NK-92 (cell line): ENCODE results near the gene FGF11.

Experiments
- DNase-seq: peaks from one replicate; lab custom pipeline; 2025; ENCODE audit not compliant: unreplicated experiment; lab: John Stamatoyannopoulos, UW

The FGF11 gene

DNA sequence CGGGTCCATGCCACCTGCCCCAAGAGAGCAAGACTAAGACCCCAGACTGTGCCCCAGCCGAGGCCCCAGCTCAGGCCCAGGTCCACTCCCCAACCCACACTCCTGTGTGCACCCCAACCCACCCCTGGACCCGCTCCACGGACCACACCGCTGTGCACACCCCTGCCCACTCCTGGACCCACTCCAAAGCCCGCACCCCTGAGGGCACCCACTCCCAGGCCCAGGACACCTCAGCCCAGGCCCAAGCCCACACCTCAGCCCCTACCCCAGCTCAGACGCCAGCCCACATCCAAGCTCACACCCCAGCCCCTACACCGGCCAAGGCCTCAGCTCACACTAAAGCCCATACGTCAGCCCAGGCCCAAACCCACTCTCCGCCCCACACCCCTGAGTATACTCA is 9.6 kb upstream of the FGF11 start:
- no peak for DNase-seq

DNA sequence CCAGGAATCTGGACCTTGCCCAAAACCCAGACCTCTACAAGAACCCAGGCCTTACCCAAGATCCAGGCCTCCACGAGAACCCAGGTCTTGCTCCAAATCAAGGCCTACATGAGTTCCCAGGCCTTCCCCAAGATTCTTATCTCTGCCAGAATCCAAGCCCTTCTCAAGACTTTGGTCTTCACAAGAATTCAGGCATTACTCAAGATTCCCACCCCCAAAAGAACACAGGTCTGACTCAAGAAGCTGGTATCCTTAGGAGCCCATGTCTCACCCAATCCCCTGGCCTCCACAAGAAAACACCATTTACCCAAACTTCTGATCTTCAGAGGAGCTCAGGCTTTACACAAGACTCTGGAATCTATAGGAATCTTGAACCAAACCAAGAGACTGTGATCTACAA is 8.1 kb upstream of the FGF11 start:
- DNase-seq: no peak

DNA sequence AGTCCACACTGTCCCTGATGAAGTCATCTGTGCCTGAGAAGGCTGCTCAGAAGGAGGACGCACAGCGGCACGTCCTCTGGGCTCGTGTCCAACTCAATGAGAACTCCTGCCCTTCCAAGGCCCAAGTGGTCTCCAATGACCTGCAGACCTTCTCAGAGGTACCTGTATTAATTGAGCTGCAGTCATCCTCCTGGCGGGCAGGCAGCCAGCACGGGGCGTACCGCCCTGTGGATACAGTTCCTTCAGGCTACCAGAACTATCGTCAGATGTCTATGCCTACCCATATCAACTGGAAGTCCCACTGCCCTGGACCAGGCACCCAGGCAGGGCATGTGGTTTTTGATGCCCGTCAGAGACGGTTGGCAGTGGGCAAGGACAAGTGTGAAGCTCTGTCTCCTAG is 7.0 kb upstream of the FGF11 start:
- no peak for DNase-seq

- DNase-seq: no peak
These were observed 3.4 kb upstream of the FGF11 start for GRCh38 chr17:7435676-7436555.

DNA sequence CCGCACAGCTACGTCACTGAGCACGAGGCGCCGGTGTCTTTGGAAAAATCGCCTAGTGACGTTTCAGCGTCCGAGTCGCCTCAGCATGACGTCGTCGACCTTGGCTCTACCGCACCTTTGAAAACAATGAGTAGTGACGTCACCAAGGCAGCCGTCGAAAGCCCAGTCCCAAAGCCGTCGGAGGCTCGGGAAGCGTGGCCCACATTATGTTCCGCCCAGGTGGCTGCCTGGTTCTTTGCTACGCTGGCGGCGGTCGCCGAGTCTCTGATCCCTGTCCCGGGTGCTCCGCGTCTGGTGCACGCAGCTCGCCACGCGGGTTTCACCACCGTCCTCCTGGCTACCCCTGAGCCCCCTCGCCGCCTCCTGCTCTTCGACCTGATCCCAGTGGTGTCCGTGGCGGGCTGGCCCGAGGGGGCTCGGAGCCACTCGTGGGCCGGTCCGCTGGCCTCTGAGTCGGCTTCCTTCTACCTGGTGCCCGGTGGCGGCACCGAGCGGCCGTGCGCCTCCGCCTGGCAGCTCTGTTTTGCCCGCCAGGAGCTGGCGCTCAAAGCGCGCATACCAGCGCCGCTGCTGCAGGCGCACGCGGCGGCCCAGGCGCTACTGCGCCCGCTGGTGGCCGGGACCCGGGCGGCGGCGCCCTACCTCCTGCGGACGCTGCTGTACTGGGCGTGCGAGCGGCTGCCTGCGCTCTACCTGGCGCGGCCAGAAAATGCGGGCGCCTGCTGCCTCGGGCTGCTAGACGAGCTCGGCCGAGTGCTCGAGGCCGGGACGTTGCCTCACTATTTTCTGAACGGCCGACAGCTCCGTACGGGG is 2.5 kb upstream of the FGF11 start:
- DNase-seq: no peak

DNA sequence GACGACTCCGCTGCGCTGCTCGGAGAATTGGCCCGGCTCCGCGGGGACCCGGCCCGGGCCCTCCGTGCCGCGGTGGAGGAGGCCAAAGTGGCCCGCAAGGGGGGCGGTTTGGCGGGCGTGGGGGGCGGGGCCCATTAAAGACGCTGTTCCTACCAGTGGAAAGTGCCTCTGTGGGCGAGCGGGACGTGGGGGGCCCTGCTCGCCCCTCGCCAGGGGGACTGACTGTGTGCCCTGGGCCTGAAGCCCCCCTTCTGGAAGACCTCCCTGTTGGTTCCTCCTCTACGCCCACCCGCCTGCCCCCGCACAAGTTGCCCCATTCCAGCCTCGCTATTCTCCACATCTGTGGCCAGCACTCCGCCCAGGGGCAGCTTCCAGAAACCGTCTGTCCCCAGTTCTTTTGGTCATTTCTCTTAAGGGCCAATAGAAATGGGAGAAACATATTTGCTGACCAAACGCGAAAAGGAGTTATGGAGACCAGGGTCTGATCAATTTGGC is 1.9 kb upstream of the FGF11 start:
- DNase-seq: no peak

GRCh38 chr17:7437950-7438614 is 1.2 kb upstream of the FGF11 start:
- DNase-seq: no peak

DNA sequence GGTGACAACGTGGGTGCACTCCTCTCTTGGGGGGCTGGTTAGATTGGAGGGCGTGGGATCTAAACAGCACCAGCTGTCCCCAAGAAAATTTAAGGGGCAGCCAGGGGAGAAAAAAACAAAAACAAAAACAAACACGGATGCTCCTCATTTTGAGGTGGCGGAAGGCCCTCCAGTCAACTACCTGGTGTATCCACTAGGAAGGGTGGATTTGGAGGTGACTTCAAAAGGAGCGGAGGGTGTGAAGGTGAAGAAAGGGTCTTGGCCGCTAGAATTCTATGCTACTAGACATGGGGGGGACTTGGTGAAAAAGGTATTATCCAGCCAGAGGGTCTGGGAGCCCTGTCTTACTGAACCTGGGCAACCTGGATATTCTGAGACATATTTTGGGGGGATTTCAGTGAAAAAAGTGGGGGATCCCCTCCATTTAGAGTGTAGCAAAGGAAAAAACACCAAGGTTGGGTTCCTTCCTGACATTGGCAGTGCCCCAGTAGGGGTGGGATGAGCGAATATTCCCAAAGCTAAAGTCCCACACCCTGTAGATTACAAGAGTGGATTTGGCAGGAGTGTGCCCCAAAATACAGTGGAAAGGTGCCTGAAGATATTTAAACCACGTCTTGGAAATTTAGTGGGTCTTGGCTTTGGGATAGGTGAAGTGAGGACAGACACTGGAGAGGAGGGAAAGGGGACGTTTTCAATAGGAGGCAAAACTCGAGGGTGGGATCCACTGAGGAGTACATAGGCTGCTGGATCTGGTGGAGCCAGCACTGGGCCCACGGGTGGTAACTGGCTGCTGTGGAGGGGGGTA is 454 bp upstream of the FGF11 start:
- no peak for DNase-seq

DNA sequence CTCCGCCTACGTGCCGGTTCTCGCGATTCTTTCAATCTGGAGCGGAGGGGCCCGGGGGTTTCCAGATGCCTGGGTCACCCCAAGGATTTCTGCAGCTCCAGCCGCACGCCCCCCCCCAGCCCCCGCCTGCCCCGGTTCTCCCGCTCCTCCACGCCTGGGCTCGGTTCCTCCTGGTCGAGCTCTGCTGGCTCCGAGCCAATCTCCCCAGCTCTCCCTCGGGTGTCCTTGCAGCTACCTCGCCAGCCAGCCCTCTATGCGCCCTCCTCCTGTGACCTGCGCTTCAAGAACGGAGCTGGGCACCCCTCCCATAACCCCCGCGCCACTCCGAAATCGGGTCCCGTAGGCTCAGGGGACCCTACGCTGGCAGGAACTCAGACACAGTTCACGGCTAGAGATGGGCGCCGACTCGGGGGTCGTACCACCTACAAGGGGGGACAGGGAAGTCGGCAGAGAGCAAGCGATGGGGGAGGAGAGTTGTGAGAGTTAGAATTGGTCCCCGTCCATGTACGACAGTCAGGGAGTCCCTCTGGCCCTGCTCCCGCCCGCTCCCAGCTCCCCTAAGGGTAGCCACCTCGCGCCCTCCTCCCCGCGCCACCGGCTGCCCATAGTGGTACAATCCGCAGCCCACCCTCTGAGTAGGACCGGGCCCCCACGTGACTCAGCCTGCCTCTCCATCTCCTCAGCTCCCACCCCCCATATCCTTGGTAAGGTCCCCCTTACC is 961 bp downstream of the FGF11 start:
- no peak for DNase-seq

DNA sequence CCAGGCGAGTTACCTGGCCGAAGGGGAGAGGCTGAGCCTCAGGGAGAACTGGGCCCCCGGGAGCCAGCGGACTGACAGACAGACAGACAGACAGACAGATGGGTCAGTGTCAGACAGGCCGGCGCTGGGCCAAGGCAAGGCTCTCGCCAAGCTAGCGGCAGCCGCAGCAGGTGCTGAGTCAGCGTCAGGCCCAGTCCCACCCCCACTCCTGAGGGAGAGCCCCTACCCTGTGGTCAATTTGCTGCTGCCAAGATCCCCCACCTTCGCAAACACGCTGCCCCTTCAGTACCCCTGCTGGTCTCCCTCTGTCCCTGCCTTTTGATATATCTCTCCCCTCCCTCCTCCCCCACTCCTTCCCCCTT is 1.5 kb downstream of the FGF11 start:
- no peak for DNase-seq

DNA sequence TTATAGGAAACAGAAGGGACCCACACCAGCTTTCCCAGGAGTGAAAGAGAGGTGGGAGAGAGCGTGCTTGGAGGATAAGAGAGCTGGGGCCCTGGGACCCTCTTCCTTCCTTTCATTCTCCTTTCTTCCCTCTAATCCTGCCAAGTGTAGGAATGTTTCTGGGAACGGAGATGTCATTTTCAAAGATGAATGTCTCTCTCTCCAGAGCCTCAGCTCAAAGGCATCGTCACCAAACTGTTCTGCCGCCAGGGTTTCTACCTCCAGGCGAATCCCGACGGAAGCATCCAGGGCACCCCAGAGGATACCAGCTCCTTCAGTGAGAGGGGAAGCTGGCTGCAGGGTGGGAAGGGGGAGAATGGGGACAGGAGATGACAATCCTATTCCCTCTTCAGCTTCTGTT is 2.0 kb downstream of the FGF11 start:
- DNase-seq: no peak

- DNase-seq: no peak
These were observed 2.8 kb downstream of the FGF11 start for GRCh38 chr17:7442142-7442541.

DNA sequence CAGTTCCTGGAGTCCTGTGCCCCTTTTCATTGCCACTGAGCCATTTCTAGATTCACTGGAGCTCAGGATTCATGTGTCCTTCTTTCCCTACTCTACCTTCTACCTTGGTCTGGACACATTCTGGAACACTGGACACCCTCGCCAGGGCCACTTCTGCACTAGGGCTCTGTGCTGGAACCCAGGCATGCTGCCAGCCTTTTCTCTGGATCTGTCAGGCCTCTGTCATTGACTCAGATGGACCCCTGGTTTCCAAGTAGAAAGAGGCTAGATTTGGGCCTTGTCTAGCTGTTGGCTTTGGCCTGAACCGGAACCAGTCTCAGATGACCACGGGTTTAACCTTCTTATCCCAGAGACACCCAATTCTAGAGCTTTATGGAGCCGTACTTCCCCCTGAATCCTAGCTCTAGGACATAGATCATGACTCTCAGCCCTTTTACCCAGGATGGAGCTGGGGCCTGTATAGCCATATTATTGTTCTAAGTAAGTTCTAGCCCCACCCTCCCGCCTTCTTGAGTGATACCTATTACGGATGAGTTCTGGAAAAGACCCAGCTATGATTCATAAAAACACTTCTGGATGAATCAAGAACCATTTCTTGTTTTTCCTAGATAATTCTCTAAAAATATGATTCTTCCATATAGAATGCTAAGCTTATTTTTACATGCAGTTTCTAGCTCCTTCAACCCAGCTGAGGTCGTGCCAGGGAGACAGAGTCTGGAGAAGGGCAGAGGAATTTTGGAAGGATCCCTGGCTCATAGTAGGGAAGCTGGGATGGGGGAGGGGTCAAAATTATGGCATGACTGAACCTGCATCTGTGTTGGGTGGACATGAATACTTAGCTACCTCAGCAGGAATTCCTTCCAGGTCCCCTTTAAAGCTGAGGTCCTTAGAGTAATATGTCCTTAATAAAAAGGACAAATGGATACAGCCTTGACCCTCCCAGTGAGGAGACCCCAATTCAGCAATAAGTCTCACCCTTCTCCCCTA is 4.5 kb downstream of the FGF11 start:
- DNase-seq: no peak

GRCh38 chr17:7444682-7445618 is 5.6 kb downstream of the FGF11 start, which contains the start of gene CHRNB1:
CHRNB1 (plus strand) TSS chr17:7445061; CDS start chr17:7445128, 67 bp downstream.
- no peak for DNase-seq

DNA sequence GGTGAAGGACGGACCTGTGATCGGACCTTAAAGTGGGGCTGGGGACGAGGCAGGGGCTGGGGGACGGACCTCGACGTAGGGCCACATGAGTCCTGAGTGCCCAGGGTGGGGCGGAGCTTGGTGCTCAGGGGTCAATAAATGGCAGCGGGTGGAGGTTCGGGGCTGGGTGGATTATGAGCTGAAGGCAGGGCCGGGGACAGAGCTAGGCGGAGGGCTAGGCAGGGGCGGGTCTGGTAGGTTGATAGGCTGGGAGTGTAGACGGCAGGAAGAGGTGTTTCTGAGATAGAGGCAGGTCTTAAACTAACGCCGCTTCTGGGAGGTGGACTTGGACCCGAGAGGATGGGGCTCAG is 6.3 kb downstream of the FGF11 start:
- DNase-seq: no peak

DNA sequence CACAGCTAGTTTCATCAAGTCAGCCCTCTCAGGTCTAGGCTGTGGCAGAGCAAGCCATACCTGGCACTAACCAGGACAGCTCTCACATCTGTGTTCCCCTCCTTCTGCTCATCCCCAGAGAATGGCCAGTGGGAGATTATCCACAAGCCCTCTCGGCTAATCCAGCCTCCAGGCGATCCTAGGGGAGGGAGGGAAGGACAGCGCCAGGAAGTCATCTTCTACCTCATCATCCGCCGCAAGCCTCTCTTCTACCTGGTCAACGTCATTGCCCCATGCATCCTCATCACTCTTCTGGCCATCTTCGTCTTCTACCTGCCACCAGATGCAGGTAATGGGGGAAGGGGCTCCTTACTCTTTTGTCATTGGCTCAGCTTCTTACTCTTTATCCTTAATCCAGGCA is 9.1 kb downstream of the FGF11 start:
- no peak for DNase-seq

DNA sequence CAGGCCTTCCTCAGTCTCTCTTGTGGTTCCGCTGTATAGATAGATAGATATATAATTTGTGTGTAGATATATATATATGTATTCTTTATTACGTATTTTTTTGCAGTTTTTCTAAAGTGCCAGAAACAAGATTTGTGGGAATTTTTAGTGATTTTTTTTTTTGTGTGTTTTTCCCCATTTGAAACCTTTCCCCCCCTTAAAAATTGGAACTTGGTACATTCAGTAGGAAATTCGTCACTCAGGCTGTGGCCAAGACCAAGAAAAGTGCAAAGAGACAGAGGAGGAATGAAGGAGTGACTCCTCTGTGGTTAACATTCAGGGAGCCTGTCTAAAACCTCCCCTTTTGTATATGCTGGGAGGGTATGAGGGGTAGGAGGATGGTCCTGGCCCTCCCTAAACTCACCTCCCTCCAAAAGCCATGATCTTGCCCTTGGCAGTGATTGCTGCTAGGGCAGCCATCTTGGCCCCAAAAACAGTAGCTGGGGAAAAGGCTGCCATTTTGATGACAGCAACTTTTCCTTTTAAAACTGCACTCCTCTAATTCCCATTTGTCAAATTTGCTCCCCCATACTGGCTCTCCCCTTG is 20.7 kb downstream of the FGF11 start:
- no peak for DNase-seq
